ENCODE measurements around the gene PNLDC1. TPM values are rescaled to one million over a fixed set of nuclear protein-coding genes. Genes with fewer than 3 reads are reported as not detected.
A peak's percentile ranks its signal among the peaks of the same experiment; 100 is the strongest.
"Not testable (repeated sequence)": the region's sequence is repeated elsewhere in the genome, so short reads cannot be mapped to it uniquely, and the experiment has no call there.

Gene PNLDC1
- total RNA-seq, 2 experiments from 2014 or later, result 0.57 to 0.79 TPM

DNA sequence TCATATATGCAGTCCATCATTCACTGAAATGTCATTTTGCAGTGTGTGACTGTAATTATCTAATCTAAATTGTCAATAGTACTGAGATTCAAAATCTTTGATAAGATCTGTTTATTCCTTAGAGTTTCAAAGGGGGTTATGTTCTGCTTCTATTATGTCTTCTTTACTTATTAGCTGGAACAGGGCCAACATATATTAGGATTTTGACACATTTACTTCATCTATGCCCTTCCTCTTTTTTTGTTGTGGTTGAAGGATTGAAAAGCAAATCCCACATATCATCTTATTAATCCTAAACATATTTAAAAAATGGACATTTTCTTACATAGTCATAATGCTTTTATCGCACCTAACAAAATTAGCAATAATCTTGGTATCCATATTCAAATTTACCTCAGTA, 60.4 kb downstream of the PNLDC1 start:
- Mint-ChIP-seq H3K9me3 (ENCODE audit: insufficient read depth) (no peaks in the 10 kb centered on the region), H3K4me1 (ENCODE audit: low read depth) (peaks cover 15% of the 10 kb centered on the region), H3K36me3 (ENCODE audit: low read depth) (no peaks in the 10 kb centered on the region), H3K27me3 (ENCODE audit: low read depth) (peaks cover 22% of the 10 kb centered on the region), H3K4me3 (no peak overlapping the region), H3K27ac (no peak overlapping the region)
- POLR2A ChIA-PET, result no interaction called here
- DNase-seq (no peak), ATAC-seq (no peak)
- CTCF ChIA-PET, result no interaction called here

DNA sequence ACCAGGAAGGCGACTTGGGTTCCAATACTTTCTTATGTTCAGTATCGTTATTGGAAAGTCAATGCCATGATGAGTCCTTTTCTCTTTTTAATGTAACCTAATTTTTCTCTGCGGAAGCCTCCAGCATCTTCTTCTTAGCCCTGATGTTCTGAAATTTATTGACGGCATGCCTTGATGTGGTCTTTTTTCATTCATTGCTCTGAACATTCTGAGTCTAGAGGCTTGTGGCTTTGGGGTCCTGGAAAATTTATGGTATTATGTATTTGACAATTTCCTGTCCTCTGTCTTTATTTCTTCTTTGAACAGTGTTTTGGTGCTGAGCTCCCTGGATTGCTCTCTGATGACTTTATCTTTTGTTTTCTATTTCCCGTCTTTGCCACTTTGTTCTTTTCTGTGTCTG, 62.0 kb downstream of the PNLDC1 start:
- ChIA-PET POLR2A (interaction anchor here (0.9 kb wide), 1 partner anchor 106 kb away, joined by 3 read pairs; no protein-coding TSS in a partner anchor), CTCF (interaction anchor here (1.0 kb wide), 1 partner anchor 170 kb away, joined by 3 read pairs; no protein-coding TSS in a partner anchor)
- Mint-ChIP-seq H3K36me3 (ENCODE audit: low read depth) (no peaks in the 10 kb centered on the region), H3K4me1 (ENCODE audit: low read depth) (peaks cover 15% of the 10 kb centered on the region), H3K4me3 (no peak overlapping the region), H3K27me3 (ENCODE audit: low read depth) (peaks cover 11% of the 10 kb centered on the region), H3K9me3 (ENCODE audit: insufficient read depth) (no peaks in the 10 kb centered on the region), H3K27ac (peak overlapping the region; percentile 13)
- peak; percentile 66 for ATAC-seq
- no peak for DNase-seq

DNA sequence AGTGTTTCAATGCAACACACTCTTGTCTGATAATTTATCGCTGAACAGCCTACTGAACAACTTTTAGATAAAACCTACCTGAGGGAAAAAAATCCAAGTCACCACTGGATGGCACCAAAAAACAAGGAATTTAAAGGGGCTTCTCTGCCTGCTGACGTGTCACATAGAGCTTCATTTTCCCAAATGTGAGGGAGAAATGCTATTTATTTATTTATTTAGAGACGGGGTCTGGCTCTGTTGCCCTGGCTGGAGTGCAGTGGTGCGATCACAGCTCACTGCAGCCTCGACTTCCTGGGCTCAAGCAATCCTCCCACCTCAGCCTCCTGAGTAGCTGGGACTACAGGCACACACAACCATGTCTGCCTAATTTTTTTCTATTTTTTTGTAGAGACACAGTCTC, 63.3 kb downstream of the PNLDC1 start:
- H3K4me3 Mint-ChIP-seq; POLR2A ChIA-PET; H3K27me3 Mint-ChIP-seq (ENCODE audit: low read depth); H3K9me3 Mint-ChIP-seq (ENCODE audit: insufficient read depth); H3K36me3 Mint-ChIP-seq (ENCODE audit: low read depth): not testable (repeated sequence)
- Mint-ChIP-seq H3K27ac (peak overlapping the region; percentile 7), H3K4me1 (ENCODE audit: low read depth) (peaks cover 15% of the 10 kb centered on the region)
- DNase-seq (peak; percentile 48), ATAC-seq (peak; percentile 43)
- CTCF ChIA-PET, result interaction anchor here (0.7 to 1.3 kb wide), 11 partner anchors 9 to 658 kb away, joined by 3 to 5 read pairs (median 4); partner anchors contain the start of gene MAS1

GRCh38 chr6:159865226-159865920, 65.3 kb downstream of the PNLDC1 start:
- ATAC-seq, result no peak
- H3K27ac Mint-ChIP-seq, result no peak overlapping the region
- H3K4me3 Mint-ChIP-seq, result no peak overlapping the region
- H3K36me3 Mint-ChIP-seq (ENCODE audit: low read depth), result no peaks in the 10 kb centered on the region
- H3K4me1 Mint-ChIP-seq (ENCODE audit: low read depth), result peaks cover 15% of the 10 kb centered on the region
- peaks cover 4% of the 10 kb centered on the region for H3K27me3 Mint-ChIP-seq (ENCODE audit: low read depth)
- no peaks in the 10 kb centered on the region for H3K9me3 Mint-ChIP-seq (ENCODE audit: insufficient read depth)
- CTCF ChIA-PET, result no interaction called here
- POLR2A ChIA-PET, result no interaction called here
- DNase-seq, result no peak

DNA sequence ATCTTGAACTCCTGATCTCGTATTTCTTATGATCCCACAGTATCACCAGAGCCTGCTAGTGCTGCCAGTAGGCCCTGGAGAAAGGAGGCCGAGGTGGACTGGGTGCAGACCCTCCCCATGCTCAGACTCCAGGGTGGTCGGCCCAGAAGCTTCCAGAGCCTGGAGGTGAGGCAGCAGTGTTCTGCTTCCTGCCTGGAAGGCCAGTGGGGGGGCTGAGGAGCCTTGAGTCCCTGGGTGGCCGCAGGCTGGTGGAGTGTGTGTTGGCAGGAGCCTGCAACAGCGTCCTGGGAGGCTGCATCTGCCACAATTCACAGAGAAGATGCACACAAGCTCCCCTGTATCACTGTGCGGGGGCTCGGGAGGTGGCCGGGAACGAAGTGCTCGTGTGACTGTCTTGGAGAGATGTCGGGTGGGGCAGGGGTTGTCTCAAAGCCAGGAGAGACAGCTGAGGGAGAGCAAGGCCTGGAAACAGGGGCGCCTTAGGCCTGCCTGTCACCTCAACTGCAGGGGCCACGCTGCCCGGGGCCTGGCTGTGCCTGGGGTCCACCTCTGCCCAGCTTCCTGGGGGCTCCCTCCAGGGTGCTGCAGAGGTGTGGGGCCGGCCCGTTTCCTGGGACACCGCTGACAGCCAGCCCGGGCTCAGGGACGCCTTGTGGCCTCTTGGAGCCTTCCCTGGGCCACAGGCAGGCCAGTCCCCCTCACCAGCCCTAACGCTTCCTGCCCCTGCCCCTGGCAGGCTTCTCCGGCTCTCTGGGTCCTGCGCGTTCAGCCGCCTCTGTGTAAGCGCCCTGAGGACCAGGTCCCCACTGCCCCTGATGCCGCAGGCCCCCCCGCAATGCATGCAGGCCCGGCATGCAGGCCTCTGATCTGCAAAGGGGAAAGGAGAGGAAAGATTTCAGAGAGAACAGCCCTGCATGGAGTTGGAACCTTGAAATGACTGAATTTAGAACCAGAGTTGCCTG, 66.5 kb downstream of the PNLDC1 start:
- ChIA-PET POLR2A (no interaction called here), CTCF (no interaction called here)
- Mint-ChIP-seq H3K4me1 (ENCODE audit: low read depth) (peaks cover 17% of the 10 kb centered on the region), H3K4me3 (no peak overlapping the region), H3K36me3 (ENCODE audit: low read depth) (no peaks in the 10 kb centered on the region), H3K27ac (no peak overlapping the region), H3K9me3 (ENCODE audit: insufficient read depth) (no peaks in the 10 kb centered on the region), H3K27me3 (ENCODE audit: low read depth) (peaks cover 2% of the 10 kb centered on the region)
- ATAC-seq (no peak), DNase-seq (no peak)

Other genes with a start within 250 kb of the PNLDC1 start
- 10 to 100 TPM; 59.1 to 66.4 TPM for gene SOD2, start 107.0 kb upstream of the PNLDC1 start, total RNA-seq
- 100 to 1,000 TPM; 111 to 113 TPM for gene WTAP, start 72.8 kb upstream of the PNLDC1 start, total RNA-seq
- 10 to 100 TPM; 84.4 to 89.2 TPM for gene ACAT2, start 38.2 kb upstream of the PNLDC1 start, total RNA-seq
- gene TCP1, start 10.7 kb upstream of the PNLDC1 start, total RNA-seq, result 100 to 1,000 TPM; 263 to 277 TPM
- gene MRPL18, start 9.8 kb upstream of the PNLDC1 start, total RNA-seq, result 10 to 100 TPM; 85.4 to 91.3 TPM
- not detected for gene MAS1, start 90.7 kb downstream of the PNLDC1 start, total RNA-seq
- gene IGF2R, start 168.8 kb downstream of the PNLDC1 start, total RNA-seq, result 10 to 100 TPM; 57.4 to 59.8 TPM